SU-DHL-6 (cell line): Measurements from ENCODE around the gene GNB1L.

ENCODE experiments used
- EZH2phosphoT487 ChIP-seq: fragments of 200-600 bp; sonication (generic), shearing (Covaris generic); conservative IDR thresholded peaks from 2 replicates; pipeline ENCODE4 v1.6.1; 2018; ENCODE audit warnings: mild to moderate bottlenecking, antibody characterized with exemption, low read length, moderate library complexity, mixed read lengths
- TF ChIP-seq, protein P1 (sequence below): fragments of 200-600 bp; sonication (generic); IDR thresholded peaks from one replicate; pipeline ENCODE4 v1.5.1; 2017; ENCODE audit warnings: antibody characterized with exemption, mild to moderate bottlenecking, low read length, moderate library complexity; ENCODE audit not compliant: insufficient read depth, poor library complexity, severe bottlenecking

GRCh38 chr22:19747551-19747950 lies 107.1 kb downstream of the GNB1L start:
- TF ChIP-seq, protein P1, sequence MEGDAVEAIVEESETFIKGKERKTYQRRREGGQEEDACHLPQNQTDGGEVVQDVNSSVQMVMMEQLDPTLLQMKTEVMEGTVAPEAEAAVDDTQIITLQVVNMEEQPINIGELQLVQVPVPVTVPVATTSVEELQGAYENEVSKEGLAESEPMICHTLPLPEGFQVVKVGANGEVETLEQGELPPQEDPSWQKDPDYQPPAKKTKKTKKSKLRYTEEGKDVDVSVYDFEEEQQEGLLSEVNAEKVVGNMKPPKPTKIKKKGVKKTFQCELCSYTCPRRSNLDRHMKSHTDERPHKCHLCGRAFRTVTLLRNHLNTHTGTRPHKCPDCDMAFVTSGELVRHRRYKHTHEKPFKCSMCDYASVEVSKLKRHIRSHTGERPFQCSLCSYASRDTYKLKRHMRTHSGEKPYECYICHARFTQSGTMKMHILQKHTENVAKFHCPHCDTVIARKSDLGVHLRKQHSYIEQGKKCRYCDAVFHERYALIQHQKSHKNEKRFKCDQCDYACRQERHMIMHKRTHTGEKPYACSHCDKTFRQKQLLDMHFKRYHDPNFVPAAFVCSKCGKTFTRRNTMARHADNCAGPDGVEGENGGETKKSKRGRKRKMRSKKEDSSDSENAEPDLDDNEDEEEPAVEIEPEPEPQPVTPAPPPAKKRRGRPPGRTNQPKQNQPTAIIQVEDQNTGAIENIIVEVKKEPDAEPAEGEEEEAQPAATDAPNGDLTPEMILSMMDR = no peak
- no peak for TF ChIP-seq EZH2phosphoT487
